ENCODE data around the gene TENT5A.

DNA sequence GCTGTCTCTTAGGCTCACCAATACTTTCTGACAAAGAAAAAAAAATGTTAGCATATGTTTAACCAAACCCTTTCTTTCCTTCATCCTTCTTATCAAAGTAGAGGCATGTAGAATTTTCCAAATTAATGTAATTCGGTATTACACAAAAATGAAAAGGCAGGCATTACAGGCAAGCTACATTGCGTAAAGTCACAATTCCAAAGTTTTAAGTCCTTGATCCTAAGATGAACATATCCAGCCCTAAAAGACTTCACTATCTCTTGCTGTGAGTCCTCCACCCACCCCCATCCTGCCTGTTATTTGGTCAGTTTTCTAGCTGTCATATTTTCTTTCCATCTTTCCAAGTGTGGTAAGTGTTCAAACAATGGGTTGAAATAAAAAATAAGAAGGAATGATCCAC is 12.1 kb upstream of the TENT5A start:
- TF ChIP-seq GATA2 (IDR thresholded peaks at IDR 0.05; ENCODE audit: low read depth, low read length) (no peak), GATA3 (IDR thresholded peaks at IDR 0.05; ENCODE audit: low read depth, low read length) (no peak)
